Activated CD8-positive, alpha-beta T cell treated with anti-CD3 and anti-CD28 coated beads for 36 hours (primary cell): Measurements from ENCODE around the gene ANKRD60. TPM values are rescaled to one million over a fixed set of nuclear protein-coding genes. Genes with fewer than 3 reads are reported as not detected.

Experiments used
- ATAC-seq: fragments of 200-7000 bp; cut with Tn5 transposase; one replicate; pipeline ENCODE4 v1.10.0; 2021; ENCODE audit warnings: mild to moderate bottlenecking, moderate library complexity
- CTCF ChIA-PET: fragments of 350-600 bp; sonication (Branson Sonifier 250); formaldehyde crosslinking; loops from one replicate; lab custom pipeline; 2021; ENCODE audit warnings: antibody characterized with exemption; lab: Charles Lee
- POLR2A ChIA-PET: fragments of 350-600 bp; sonication (Branson Sonifier 250); formaldehyde crosslinking; loops from one replicate; lab custom pipeline; 2021; ENCODE audit warnings: antibody characterized with exemption; lab: Charles Lee
- DNase-seq: peaks from one replicate; pipeline ENCODE4 v3.0.0-alpha.2; 2020
- H3K27ac Mint-ChIP-seq: one replicate; pipeline ENCODE4 v1.8.0; 2021; ENCODE audit warnings: mild to moderate bottlenecking, mixed read lengths
- H3K27me3 Mint-ChIP-seq: one replicate; pipeline ENCODE4 v1.8.0; 2021; ENCODE audit warnings: mixed read lengths
- H3K36me3 Mint-ChIP-seq: one replicate; pipeline ENCODE4 v1.8.0; 2021; ENCODE audit warnings: low read depth, mixed read lengths
- H3K4me1 Mint-ChIP-seq: one replicate; pipeline ENCODE4 v1.8.0; 2021; ENCODE audit warnings: low read depth, mixed read lengths
- H3K4me3 Mint-ChIP-seq: one replicate; pipeline ENCODE4 v1.8.0; 2021; ENCODE audit warnings: mild to moderate bottlenecking, moderate library complexity, mixed read lengths
- H3K9me3 Mint-ChIP-seq: one replicate; pipeline ENCODE4 v1.8.0; 2021; ENCODE audit warnings: mixed read lengths
- intact Hi-C: fragments of 100-400 bp; cut with micrococcal nuclease; formaldehyde crosslinking; loops from one replicate; pipeline ENCODE4 v1.10.0; 2022
- total RNA-seq, 2 experiments: library from RNA; stranded (reverse); gene quantifications; one replicate each; pipeline ENCODE4 v1.2.3, GENCODE V29; 2021
- TF ChIP-seq, protein P1 (sequence below): fragments of 200-600 bp; IDR thresholded peaks from one replicate; pipeline ENCODE4 v1.8.0; 2022; ENCODE audit warnings: antibody characterized with exemption, mild to moderate bottlenecking

Gene ANKRD60
- total RNA-seq, 2 experiments from 2014 or later: not detected

DNA sequence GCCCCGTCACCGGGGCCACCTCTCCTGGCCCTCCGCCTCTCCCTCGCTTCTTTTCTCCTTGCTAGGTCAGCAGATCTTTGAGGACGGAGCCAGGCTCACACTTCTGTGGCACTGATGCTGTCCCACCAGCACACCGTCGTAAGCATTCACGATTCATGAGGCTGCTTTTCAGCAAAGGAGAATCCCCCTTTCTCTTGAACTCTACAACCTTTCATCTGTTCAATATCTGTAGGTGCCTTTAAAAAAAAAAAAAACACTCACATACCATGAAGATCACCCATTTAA is 31.3 kb downstream of the ANKRD60 start:
- no peaks in the 10 kb centered on the region for H3K4me1 Mint-ChIP-seq
- ATAC-seq: no peak
- no peaks in the 10 kb centered on the region for H3K36me3 Mint-ChIP-seq
- TF ChIP-seq, protein P1, sequence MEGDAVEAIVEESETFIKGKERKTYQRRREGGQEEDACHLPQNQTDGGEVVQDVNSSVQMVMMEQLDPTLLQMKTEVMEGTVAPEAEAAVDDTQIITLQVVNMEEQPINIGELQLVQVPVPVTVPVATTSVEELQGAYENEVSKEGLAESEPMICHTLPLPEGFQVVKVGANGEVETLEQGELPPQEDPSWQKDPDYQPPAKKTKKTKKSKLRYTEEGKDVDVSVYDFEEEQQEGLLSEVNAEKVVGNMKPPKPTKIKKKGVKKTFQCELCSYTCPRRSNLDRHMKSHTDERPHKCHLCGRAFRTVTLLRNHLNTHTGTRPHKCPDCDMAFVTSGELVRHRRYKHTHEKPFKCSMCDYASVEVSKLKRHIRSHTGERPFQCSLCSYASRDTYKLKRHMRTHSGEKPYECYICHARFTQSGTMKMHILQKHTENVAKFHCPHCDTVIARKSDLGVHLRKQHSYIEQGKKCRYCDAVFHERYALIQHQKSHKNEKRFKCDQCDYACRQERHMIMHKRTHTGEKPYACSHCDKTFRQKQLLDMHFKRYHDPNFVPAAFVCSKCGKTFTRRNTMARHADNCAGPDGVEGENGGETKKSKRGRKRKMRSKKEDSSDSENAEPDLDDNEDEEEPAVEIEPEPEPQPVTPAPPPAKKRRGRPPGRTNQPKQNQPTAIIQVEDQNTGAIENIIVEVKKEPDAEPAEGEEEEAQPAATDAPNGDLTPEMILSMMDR: no peak
- no peak overlapping the region for H3K27ac Mint-ChIP-seq
- POLR2A ChIA-PET: interaction anchor here (0.6 kb wide), 1 partner anchor 27 kb away, joined by 3 read pairs; no protein-coding TSS in a partner anchor
- peaks cover under 1% of the 10 kb centered on the region for H3K27me3 Mint-ChIP-seq
- H3K4me3 Mint-ChIP-seq: no peak overlapping the region
- no peak for DNase-seq
- intact Hi-C loops: no loop called here
- peaks cover 6% of the 10 kb centered on the region for H3K9me3 Mint-ChIP-seq
- CTCF ChIA-PET: no interaction called here

DNA sequence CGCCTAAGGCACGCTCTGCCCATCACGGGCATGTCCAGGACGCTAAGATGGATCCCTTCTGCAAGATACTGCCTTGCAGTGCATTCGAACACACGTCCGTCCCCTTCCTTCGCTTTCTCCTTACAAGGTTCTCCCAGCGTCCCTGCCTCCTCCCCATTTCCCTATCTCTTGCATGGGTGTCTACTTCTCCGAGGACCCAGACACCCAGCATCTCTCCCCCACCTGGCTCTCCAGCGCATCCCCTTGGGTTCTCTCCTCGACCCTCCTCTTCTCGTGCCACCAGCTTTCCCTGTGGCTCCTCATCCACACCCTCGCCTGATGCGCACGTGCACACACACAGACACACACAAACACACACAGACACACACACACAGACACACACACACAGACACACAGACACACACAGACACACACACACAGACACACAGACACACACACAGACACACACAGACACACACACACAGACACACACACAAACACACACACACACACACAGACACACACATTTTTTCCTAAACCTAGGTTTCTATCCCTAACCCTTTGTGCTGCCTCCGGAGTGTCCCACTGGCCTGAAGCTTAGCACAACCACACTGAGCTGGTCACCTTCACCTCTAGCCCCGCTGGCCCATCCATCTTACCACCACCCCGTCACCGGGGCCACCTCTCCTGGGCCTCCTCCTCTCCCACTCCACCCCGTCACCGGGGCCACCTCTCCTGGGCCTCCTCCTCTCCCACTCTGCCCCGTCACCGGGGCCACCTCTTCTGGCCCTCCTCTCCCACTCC is 31.9 kb downstream of the ANKRD60 start:
- ATAC-seq (no peak), DNase-seq (no peak)
- Mint-ChIP-seq H3K4me1 (no peaks in the 10 kb centered on the region), H3K27ac (no peak overlapping the region), H3K36me3 (no peaks in the 10 kb centered on the region), H3K9me3 (peaks cover 6% of the 10 kb centered on the region), H3K4me3 (no peak overlapping the region), H3K27me3 (peaks cover 4% of the 10 kb centered on the region)
- intact Hi-C loops: no loop called here
- ChIA-PET POLR2A (no interaction called here), CTCF (no interaction called here)
- TF ChIP-seq, protein P1: no peak

DNA sequence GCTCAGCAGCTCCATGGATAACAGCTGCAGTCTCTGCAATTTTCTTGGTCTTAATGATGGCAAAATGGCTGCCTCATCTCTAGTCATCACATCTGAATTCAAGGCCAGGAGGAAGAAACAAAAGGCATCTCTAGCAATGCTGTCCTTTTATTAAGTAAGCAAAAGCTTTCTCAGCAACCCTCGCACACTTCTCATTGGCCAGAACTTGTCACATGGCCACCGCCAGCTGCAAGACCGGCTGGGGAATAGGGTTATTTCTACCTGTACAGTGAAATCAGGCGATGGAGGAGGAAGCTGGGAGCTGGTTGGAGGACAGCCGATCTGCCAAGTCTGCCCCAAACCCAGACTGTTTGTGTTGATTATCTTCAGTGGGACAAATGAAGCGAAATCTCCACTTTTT is 33.4 kb downstream of the ANKRD60 start:
- H3K27ac Mint-ChIP-seq: no peak overlapping the region
- no peaks in the 10 kb centered on the region for H3K36me3 Mint-ChIP-seq
- H3K4me1 Mint-ChIP-seq: no peaks in the 10 kb centered on the region
- CTCF ChIA-PET: interaction anchor here (3.1 kb wide), 1 partner anchor 15 kb away, joined by 8 read pairs; no protein-coding TSS in a partner anchor
- POLR2A ChIA-PET: no interaction called here
- TF ChIP-seq, protein P1: no peak
- H3K9me3 Mint-ChIP-seq: peaks cover 6% of the 10 kb centered on the region
- intact Hi-C loops: no loop called here
- peaks cover 7% of the 10 kb centered on the region for H3K27me3 Mint-ChIP-seq
- no peak overlapping the region for H3K4me3 Mint-ChIP-seq
- no peak for ATAC-seq
- no peak for DNase-seq

DNA sequence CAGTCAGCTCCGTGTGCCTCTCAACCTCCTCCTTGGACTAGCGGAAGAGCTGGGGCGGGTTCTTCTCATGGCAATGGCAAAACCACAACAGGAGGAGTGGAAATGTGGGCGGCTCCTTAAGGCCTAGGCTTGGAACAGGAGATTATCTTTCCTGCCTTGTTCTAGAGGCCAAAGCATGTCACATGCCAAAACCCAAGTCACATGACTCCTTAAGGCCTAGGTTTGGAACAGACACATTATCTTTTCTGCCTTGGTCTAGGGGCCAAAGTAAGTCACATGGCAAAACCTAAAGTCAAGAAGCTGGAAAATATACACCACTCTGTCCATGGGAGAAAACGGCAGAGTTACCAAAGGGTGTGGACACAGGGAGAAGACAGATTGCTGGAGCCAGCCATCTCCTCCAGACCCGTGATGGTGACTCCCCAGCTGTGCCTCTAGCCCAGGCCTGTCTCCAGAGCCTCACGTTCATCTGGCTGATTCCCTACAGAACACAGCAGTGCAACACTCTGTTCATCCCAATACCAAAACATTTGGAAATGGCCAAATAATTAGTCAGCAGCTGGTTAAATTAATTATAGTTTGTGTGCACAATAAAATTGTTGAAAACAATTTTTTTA is 34.2 kb downstream of the ANKRD60 start:
- no peak overlapping the region for H3K4me3 Mint-ChIP-seq
- TF ChIP-seq, protein P1: no peak
- intact Hi-C loops: no loop called here
- no peaks in the 10 kb centered on the region for H3K36me3 Mint-ChIP-seq
- peaks cover 9% of the 10 kb centered on the region for H3K27me3 Mint-ChIP-seq
- no peak for DNase-seq
- no peak overlapping the region for H3K27ac Mint-ChIP-seq
- ChIA-PET POLR2A (no interaction called here), CTCF (interaction anchor here (0.9 to 3.1 kb wide), 2 partner anchors 14 to 16 kb away, joined by 3 to 8 read pairs; no protein-coding TSS in a partner anchor)
- peaks cover 6% of the 10 kb centered on the region for H3K9me3 Mint-ChIP-seq
- no peaks in the 10 kb centered on the region for H3K4me1 Mint-ChIP-seq
- no peak for ATAC-seq

DNA sequence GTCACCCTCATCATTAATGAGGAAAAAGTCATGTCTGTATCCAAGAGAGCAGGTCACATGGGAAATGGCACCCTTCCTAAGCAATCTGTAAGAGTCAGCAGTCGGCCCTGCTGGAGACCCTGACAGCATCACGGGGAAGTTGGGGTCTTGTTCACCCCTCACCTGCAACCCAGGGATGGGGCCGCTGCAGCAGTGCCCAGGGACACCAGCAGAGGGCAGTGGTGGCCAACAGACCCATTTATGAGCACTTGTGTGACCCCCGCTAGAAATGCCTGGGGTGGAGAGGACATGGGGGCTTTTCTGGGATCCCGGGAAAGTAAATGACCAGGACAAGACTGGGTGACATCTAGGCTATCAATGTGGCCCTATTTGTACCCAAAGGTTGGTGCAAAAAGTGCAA is 35.9 kb downstream of the ANKRD60 start:
- H3K27me3 Mint-ChIP-seq: peaks cover 14% of the 10 kb centered on the region
- peak; percentile 60 for ATAC-seq
- H3K27ac Mint-ChIP-seq: no peak overlapping the region

More for the DNA sequence above, 35.9 kb downstream of the ANKRD60 start:
- CTCF ChIA-PET: interaction anchor here (0.6 to 3.5 kb wide), 7 partner anchors 10 to 68 kb away, joined by 3 to 26 read pairs (median 3); no protein-coding TSS in a partner anchor
- peak; percentile 58 for DNase-seq
- POLR2A ChIA-PET: no interaction called here
- Mint-ChIP-seq H3K4me3 (no peak overlapping the region), H3K36me3 (no peaks in the 10 kb centered on the region), H3K4me1 (no peaks in the 10 kb centered on the region), H3K9me3 (peaks cover 6% of the 10 kb centered on the region)
- intact Hi-C loops: no loop called here
- TF ChIP-seq, protein P1: peak; percentile 77
